T-helper 9 cell (primary cell): ENCODE results near the gene IL21R.
"Not testable (repeated sequence)": the region's sequence is repeated elsewhere in the genome, so short reads cannot be mapped to it uniquely, and the experiment has no call there.

Source experiments
- DNase-seq: peaks from one replicate; pipeline ENCODE4 v3.0.0-alpha.2; 2020

Gene IL21R

GRCh38 chr16:27377666-27378485 is 24.1 kb upstream of the IL21R start:
- DNase-seq, result no peak

GRCh38 chr16:27378871-27379481 is 23.0 kb upstream of the IL21R start:
- no peak for DNase-seq

- DNase-seq, result no peak
Observed at GRCh38 chr16:27379919-27380318, 22.1 kb upstream of the IL21R start.

GRCh38 chr16:27381236-27381635 is 20.7 kb upstream of the IL21R start:
- no peak for DNase-seq

DNA sequence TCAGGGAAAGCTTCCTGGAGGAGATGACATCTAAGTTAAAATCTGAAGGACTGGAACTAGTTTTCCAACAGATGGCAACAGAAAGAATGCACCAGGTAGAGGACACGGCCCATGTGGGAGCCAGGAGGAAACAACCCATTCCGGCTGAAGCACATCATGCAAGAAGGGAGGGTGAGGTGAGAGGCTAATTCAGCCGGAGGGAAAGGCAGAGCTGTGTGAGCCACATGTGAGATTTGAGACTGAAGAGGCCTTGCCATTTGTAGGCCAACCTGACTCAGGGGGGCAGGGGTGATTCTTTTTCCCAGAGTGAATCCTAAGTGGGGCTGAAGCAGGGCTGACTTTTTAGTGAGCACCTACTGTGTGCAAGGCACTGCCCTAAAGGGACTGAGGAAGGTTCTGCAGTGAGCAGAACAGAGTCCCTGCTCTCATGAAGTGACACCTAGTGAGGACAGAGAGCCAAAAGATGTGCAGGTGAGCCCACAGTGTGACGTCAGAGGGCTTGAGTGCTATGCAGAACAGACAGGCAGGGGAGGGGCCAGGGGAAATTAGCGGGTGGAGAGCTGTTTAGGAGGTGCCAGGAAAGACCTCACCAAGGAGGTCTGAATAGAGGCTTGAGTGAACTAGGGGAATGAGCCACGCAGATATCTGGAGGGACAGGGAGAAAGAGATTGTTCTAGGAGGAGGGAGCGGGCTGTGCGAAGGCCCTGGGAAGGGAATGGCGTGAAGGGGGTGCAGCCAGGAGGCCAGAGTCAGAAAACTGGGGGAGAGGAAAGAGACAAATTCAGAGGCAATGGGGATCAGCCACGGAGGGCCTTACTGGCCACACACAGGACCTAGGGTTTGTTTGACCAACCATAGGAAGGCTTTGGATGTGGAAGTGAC is 19.8 kb upstream of the IL21R start:
- DNase-seq, result no peak

DNA sequence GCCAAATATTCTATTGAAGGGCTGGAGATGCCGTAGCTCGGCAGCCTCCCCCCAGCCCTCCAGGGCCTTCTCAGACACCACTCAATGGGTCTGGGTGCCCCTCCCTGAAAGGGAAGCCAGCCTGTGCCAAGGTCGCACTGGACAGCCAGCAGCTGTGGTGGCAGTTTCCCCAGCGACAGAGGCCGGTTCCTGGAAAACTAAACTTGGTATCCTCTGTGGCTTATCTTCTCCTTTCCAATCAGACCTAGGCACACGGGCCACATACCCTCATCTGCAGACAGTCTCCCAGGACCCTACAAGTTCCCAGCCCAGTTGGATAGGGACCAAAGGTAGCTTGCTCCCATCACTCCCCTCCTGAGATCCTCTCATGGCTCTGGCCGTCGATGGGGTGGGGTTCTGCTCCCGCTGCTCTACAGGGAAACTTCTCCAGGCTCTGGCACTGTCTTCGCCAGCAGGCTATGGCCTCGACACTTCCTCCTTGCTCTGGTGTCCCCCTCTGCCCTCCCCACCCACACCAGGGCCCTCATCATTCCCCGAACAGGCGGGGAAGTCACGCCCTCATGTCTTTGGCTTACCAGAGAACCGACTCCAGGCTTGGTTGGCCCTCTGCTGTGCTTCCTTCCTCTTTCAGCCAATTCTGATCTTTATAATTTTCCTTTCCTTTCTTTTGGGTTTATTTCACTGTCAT is 18.3 kb upstream of the IL21R start:
- no peak for DNase-seq

- DNase-seq, result no peak
Observed at GRCh38 chr16:27384425-27384824, 17.5 kb upstream of the IL21R start.

- DNase-seq, result no peak
Observed at GRCh38 chr16:27385398-27385797, 16.6 kb upstream of the IL21R start.

GRCh38 chr16:27386674-27387073 is 15.3 kb upstream of the IL21R start:
- no peak for DNase-seq

DNA sequence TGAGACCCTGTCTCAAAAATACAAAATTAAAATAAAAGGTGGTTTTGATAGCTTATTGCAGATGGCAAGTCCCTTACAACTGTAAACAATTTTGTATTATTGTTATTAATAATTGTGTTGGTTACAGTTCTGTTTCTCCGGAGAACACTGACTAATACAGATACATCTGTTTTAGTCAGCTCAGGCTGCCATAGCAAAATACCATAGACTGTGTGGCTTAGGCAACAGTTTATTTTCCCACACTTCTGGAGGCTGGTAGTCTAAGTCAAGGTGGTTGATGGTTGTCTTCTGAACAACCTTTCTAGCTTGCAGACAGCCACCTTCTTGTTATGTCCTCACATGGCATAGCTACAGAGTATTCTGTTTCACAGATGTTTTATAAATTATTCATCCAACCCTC is 14.2 kb upstream of the IL21R start:
- no peak for DNase-seq

GRCh38 chr16:27389272-27389961 is 12.6 kb upstream of the IL21R start:
- no peak for DNase-seq

- DNase-seq, result no peak
Observed at GRCh38 chr16:27390151-27390550, 11.8 kb upstream of the IL21R start.

DNA sequence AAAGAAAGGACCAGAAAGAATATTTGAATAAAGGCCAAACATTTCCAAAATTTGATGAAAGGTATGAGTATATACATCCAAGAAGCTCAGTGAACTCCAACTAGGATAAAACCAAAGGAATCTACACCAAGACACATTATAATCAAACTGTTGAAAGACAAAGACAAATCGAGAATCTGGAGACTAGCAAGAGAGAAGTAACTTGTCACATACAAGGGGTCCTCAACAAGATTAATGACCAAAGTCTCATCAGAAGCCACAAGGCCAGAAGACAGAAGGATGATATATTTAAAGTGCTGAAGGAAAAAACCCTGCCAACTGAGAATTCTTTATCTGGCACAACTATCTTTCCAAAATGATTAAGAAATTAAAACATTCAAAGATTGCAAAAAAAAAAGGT is 9.3 kb upstream of the IL21R start:
- DNase-seq, result no peak

GRCh38 chr16:27394516-27394915 is 7.5 kb upstream of the IL21R start:
- DNase-seq, result no peak

- not testable (repeated sequence) for DNase-seq
Observed at GRCh38 chr16:27398341-27398893, 3.6 kb upstream of the IL21R start.

DNA sequence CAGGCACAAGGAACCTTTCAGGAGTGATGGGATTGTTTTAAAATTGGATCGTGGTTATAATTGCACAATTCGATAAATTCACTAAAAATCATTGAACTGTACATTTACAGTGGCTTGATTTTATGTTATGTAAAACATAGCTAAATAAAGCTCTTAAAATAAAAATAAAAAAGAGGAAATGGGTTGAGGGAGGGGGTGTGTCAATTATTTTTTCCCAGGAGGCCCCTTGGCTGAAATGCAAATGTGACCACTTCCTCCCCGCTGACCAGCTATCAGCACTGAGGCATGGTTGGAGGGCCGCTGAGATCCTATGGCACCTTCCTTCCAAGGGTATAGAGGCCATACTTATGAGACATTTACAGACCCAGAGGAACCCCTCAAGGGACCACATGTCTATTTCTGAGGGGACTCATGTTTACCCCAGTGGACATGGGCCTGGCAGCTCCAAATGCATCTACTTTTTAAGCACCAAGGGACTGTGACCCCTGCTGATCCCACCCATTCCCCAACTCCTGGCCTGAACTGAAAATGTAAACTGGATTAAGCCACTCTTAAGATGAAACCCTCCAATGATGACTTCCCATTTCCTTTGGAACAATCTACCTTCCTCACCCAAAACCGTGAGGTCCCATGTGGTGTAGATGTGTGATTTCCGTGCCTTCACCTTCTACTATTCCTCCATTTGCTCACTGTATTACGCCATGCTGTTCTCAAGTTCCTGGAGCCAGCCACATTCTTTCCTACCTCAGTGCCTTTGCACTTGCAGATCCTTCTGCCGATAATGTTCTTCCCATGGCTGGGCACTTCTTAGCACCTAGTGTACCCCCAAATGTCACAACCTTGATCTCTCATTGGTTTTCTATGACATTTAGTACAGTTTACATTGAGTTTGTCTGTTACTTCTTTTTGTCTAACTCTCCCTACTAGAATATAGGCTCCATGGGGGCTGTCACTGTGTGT is 2.8 kb upstream of the IL21R start:
- DNase-seq, result no peak

GRCh38 chr16:27399969-27400368 is 2.0 kb upstream of the IL21R start:
- no peak for DNase-seq

DNA sequence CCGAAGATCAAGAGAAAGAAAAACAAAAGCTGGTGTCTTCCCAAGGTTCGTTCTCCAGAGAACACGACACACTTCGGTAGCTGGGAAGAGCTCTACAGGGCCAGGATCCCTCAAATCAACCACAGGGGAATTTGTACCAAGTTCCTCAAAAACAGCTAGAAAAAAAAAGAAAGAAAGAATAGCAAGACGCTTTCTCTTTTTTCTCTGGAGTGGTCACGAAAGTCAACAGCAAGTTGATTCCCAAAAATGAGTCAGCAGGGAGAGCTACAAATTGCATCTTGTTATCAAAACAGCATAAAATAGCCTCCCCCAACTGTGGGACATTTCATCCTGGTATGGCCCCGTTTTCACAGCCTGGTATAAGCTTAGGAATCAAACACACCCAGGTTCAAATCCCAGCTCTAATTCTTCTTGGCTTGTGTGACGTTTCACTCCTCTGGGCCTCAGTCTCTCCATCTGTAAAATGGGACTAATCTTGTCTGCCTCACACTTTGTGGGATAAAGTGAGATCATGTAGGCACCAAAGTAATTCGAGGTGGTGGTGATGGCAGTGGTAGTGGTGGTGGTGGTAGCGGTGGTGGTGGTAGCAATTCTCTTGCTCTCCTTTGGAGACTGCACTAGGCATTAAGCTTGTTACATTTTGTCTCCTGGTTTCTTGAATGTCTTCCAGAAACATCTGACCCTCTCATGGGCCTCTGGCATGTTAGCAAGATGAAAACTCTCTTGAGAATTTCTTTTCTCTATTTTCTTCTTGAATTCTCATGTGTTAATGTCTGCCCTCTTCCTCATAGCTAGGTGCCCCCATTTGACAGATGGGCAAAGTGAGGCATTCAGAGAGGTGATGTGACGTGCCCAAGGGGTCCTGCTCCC is 988 bp upstream of the IL21R start:
- DNase-seq, result no peak

GRCh38 chr16:27402569-27402963 is 592 bp downstream of the IL21R start:
- no peak for DNase-seq
